GM18861 (cell line): Measurements from ENCODE around the gene TRPM3.
"Not testable (repeated sequence)": the region's sequence is repeated elsewhere in the genome, so short reads cannot be mapped to it uniquely, and the experiment has no call there.

ENCODE experiments used
- ATAC-seq: cut with Tn5 transposase; IDR thresholded peaks from one replicate; pipeline ENCODE4 v1.9.1; 2021; ENCODE audit not compliant: unreplicated experiment

TRPM3 gene

GRCh38 chr9:71003346-71003745 lies 118.1 kb downstream of the TRPM3 start:
- no peak for ATAC-seq

- no peak for ATAC-seq
These were observed 119.5 kb downstream of the TRPM3 start for GRCh38 chr9:71001780-71002386.

GRCh38 chr9:70998962-70999361 lies 122.5 kb downstream of the TRPM3 start:
- ATAC-seq, result no peak

GRCh38 chr9:70995511-70995910 lies 125.9 kb downstream of the TRPM3 start:
- ATAC-seq, result no peak

GRCh38 chr9:70994582-70994981 lies 126.8 kb downstream of the TRPM3 start:
- ATAC-seq, result no peak

GRCh38 chr9:70988551-70988950 lies 132.9 kb downstream of the TRPM3 start:
- ATAC-seq, result no peak

GRCh38 chr9:70987986-70988385 lies 133.4 kb downstream of the TRPM3 start:
- no peak for ATAC-seq

- no peak for ATAC-seq
These were observed 134.4 kb downstream of the TRPM3 start for GRCh38 chr9:70986984-70987383.

- no peak for ATAC-seq
These were observed 137.6 kb downstream of the TRPM3 start for GRCh38 chr9:70983723-70984295.

- no peak for ATAC-seq
These were observed 140.1 kb downstream of the TRPM3 start for GRCh38 chr9:70981312-70981711.

- no peak for ATAC-seq
These were observed 141.5 kb downstream of the TRPM3 start for GRCh38 chr9:70979966-70980365.

- no peak for ATAC-seq
These were observed 143.3 kb downstream of the TRPM3 start for GRCh38 chr9:70978085-70978484.

- ATAC-seq, result no peak
These were observed 145.6 kb downstream of the TRPM3 start for GRCh38 chr9:70975821-70976220.

GRCh38 chr9:70971723-70972122 lies 149.7 kb downstream of the TRPM3 start:
- no peak for ATAC-seq

- not testable (repeated sequence) for ATAC-seq
These were observed 155.0 kb downstream of the TRPM3 start for GRCh38 chr9:70966380-70966779.

GRCh38 chr9:70964861-70965260 lies 156.6 kb downstream of the TRPM3 start:
- no peak for ATAC-seq

- ATAC-seq, result no peak
These were observed 157.9 kb downstream of the TRPM3 start for GRCh38 chr9:70963554-70963953.

- no peak for ATAC-seq
These were observed 158.5 kb downstream of the TRPM3 start for GRCh38 chr9:70962761-70963440.

- ATAC-seq, result no peak
These were observed 162.1 kb downstream of the TRPM3 start for GRCh38 chr9:70959366-70959765.

- no peak for ATAC-seq
These were observed 166.8 kb downstream of the TRPM3 start for GRCh38 chr9:70954596-70955143.

GRCh38 chr9:70954126-70954525 lies 167.3 kb downstream of the TRPM3 start:
- ATAC-seq, result no peak
